ENCODE data around the gene TNIP1.
A peak's percentile ranks its signal among the peaks of the same experiment; 100 is the strongest.

TNIP1 gene

GRCh38 chr5:151104795-151105194, 24.0 kb upstream of the TNIP1 start:
- Histone ChIP-seq H3K9me3 (ENCODE audit: control insufficient read depth in 1 of 2, low read length in 2 of 2) (no peaks in the 10 kb centered on the region), H3K27ac (ENCODE audit: low read length) (peak overlapping the region; percentile 83), H3K4me3 (ENCODE audit: low read depth in 1 of 2, low read length in 2 of 2) (no peak overlapping the region), H3K4me1 (ENCODE audit: control insufficient read depth in 1 of 2, insufficient read depth in 2 of 2, low read length in 2 of 2) (peaks cover 24 to 45% of the 10 kb centered on the region in 2 donors), H3K27me3 (ENCODE audit: low read depth, low read length) (no peaks in the 10 kb centered on the region), H3K36me3 (ENCODE audit: control insufficient read depth in 1 of 2, insufficient read depth in 2 of 2, low read length in 2 of 2) (peaks cover 46 to 54% of the 10 kb centered on the region in 2 donors)

- Histone ChIP-seq H3K4me1 (ENCODE audit: control insufficient read depth in 1 of 2, insufficient read depth in 2 of 2, low read length in 2 of 2) (peaks cover 9 to 32% of the 10 kb centered on the region in 2 donors), H3K4me3 (ENCODE audit: low read depth in 1 of 2, low read length in 2 of 2) (no peak overlapping the region), H3K27ac (ENCODE audit: low read length) (peak overlapping the region; percentile 10), H3K27me3 (ENCODE audit: low read depth, low read length) (no peaks in the 10 kb centered on the region), H3K9me3 (ENCODE audit: control insufficient read depth in 1 of 2, low read length in 2 of 2) (no peaks in the 10 kb centered on the region), H3K36me3 (ENCODE audit: control insufficient read depth in 1 of 2, insufficient read depth in 2 of 2, low read length in 2 of 2) (peaks cover 29 to 36% of the 10 kb centered on the region in 2 donors)
These were observed 20.9 kb upstream of the TNIP1 start for GRCh38 chr5:151101746-151102145.

DNA sequence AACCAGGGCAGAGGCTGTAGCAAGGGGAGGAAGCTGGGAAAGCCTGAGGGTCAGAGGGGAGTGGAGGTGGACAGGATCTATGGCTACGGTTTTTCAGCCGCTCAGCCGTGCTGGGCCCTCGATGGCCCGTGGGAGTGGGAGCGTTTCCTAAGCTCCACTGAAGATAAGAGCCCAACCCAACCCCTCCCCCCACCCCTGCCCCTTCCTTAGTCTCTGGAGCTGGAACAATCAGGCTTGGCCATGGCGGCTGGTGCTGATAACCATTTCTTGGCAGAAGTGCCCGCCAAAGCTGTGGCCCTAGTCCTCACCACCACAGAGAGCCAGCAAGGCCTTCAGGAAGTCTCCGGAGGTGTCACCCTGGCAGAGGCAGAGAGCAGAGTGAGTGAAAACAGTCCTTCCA, 20.3 kb upstream of the TNIP1 start:
- Histone ChIP-seq H3K4me1 (ENCODE audit: control insufficient read depth in 1 of 2, insufficient read depth in 2 of 2, low read length in 2 of 2) (peaks cover 4 to 32% of the 10 kb centered on the region in 2 donors), H3K27me3 (ENCODE audit: low read depth, low read length) (no peaks in the 10 kb centered on the region), H3K9me3 (ENCODE audit: control insufficient read depth in 1 of 2, low read length in 2 of 2) (no peaks in the 10 kb centered on the region), H3K4me3 (ENCODE audit: low read depth in 1 of 2, low read length in 2 of 2) (no peak overlapping the region), H3K36me3 (ENCODE audit: control insufficient read depth in 1 of 2, insufficient read depth in 2 of 2, low read length in 2 of 2) (peaks cover 24 to 34% of the 10 kb centered on the region in 2 donors), H3K27ac (ENCODE audit: low read length) (peak overlapping the region; percentile 49)

DNA sequence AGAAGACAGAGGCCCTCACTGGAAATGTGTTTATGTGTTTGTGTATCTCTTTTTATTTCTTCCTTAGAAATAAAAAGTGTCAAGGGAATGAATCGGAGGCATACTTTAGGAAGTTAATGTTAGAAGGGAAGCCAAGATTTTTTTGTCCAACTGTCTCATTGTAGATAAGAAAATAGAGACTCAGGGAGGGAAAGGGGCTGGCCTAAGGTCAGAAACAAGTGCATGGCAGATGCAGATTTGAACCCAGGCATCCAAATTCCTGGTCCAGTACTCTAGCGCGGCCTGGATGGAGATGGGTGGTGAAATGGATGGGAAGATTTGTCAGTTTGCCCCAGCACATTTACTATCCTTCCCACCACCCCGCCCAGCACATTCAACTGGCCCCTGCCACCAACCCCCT, 19.8 kb upstream of the TNIP1 start:
- Histone ChIP-seq H3K27ac (ENCODE audit: low read length) (peak overlapping the region; percentile 49), H3K4me1 (ENCODE audit: control insufficient read depth in 1 of 2, insufficient read depth in 2 of 2, low read length in 2 of 2) (peaks cover 6 to 28% of the 10 kb centered on the region in 2 donors), H3K4me3 (ENCODE audit: low read depth in 1 of 2, low read length in 2 of 2) (no peak overlapping the region), H3K9me3 (ENCODE audit: control insufficient read depth in 1 of 2, low read length in 2 of 2) (no peaks in the 10 kb centered on the region), H3K27me3 (ENCODE audit: low read depth, low read length) (no peaks in the 10 kb centered on the region), H3K36me3 (ENCODE audit: control insufficient read depth in 1 of 2, insufficient read depth in 2 of 2, low read length in 2 of 2) (peaks cover 24 to 34% of the 10 kb centered on the region in 2 donors)

- peaks cover 25 to 30% of the 10 kb centered on the region in 2 donors for H3K4me1 ChIP-seq (ENCODE audit: control insufficient read depth in 1 of 2, insufficient read depth in 2 of 2, low read length in 2 of 2)
- H3K4me3 ChIP-seq (ENCODE audit: low read depth in 1 of 2, low read length in 2 of 2) = no peak overlapping the region
- no peaks in the 10 kb centered on the region for H3K9me3 ChIP-seq (ENCODE audit: control insufficient read depth in 1 of 2, low read length in 2 of 2)
- H3K27me3 ChIP-seq (ENCODE audit: low read depth, low read length) = no peaks in the 10 kb centered on the region
- H3K27ac ChIP-seq (ENCODE audit: low read length) = no peak overlapping the region
- peaks cover 16 to 33% of the 10 kb centered on the region in 2 donors for H3K36me3 ChIP-seq (ENCODE audit: control insufficient read depth in 1 of 2, insufficient read depth in 2 of 2, low read length in 2 of 2)
These were observed 17.9 kb upstream of the TNIP1 start for GRCh38 chr5:151098768-151099121.

DNA sequence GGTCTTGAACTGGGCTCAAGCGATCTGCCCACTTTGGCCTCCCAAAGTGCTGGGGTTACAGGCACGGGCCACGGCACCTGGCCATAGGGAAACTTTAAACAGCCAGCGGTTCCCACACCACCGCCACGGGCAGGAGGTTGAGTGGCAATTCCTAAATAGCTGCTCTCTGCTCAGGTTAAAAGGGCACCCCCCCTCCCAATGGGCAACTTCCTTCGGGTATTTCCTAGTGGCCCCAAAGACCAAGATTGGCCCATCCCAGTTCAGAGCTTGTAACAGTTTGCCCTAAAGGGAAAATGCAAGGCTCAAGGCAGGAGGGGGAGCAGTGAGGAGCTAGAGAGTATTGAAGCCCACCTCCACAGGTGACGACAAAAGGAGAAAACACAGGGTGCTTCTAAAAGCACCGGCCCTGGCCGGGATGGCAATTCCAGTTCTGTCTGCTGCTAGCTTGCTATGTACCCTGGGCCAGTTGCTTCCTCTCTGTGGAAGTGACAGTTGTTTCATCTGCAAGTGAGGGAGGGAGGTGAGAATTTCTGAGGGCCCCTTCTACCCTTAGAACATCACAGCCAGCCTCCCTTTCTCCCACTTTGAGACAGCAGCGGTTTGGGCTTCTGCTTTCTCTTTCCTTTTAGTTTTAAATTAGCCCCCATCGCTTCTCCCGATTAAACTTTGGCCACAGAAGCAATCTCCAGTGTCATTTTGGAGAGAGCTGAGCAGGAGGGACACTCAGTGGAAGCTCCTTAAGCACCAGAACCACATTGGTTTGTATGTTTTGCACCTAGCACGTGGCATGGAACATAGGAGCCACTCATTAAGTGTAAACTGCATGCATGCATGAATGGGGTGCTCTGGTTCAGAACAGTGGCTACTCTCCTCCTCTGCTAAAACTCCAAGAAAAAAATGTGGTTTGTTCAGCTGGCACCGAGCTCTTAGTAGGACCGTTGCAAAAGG, 17.3 kb upstream of the TNIP1 start:
- peaks cover 9 to 27% of the 10 kb centered on the region in 2 donors for H3K36me3 ChIP-seq (ENCODE audit: control insufficient read depth in 1 of 2, insufficient read depth in 2 of 2, low read length in 2 of 2)
- H3K4me3 ChIP-seq (ENCODE audit: low read depth in 1 of 2, low read length in 2 of 2) = no peak overlapping the region
- no peaks in the 10 kb centered on the region for H3K27me3 ChIP-seq (ENCODE audit: low read depth, low read length)
- H3K4me1 ChIP-seq (ENCODE audit: control insufficient read depth in 1 of 2, insufficient read depth in 2 of 2, low read length in 2 of 2) = peaks cover 32 to 34% of the 10 kb centered on the region in 2 donors
- H3K9me3 ChIP-seq (ENCODE audit: control insufficient read depth in 1 of 2, low read length in 2 of 2) = no peaks in the 10 kb centered on the region
- H3K27ac ChIP-seq (ENCODE audit: low read length) = peak overlapping the region; percentile 1

- H3K4me3 ChIP-seq (ENCODE audit: low read depth in 1 of 2, low read length in 2 of 2) = no peak overlapping the region
- H3K27ac ChIP-seq (ENCODE audit: low read length) = no peak overlapping the region
- peaks cover 33 to 37% of the 10 kb centered on the region in 2 donors for H3K4me1 ChIP-seq (ENCODE audit: control insufficient read depth in 1 of 2, insufficient read depth in 2 of 2, low read length in 2 of 2)
- no peaks in the 10 kb centered on the region for H3K27me3 ChIP-seq (ENCODE audit: low read depth, low read length)
- H3K9me3 ChIP-seq (ENCODE audit: control insufficient read depth in 1 of 2, low read length in 2 of 2) = no peaks in the 10 kb centered on the region
- peaks cover 8 to 21% of the 10 kb centered on the region in 2 donors for H3K36me3 ChIP-seq (ENCODE audit: control insufficient read depth in 1 of 2, insufficient read depth in 2 of 2, low read length in 2 of 2)
These were observed 16.2 kb upstream of the TNIP1 start for GRCh38 chr5:151097061-151097460.

DNA sequence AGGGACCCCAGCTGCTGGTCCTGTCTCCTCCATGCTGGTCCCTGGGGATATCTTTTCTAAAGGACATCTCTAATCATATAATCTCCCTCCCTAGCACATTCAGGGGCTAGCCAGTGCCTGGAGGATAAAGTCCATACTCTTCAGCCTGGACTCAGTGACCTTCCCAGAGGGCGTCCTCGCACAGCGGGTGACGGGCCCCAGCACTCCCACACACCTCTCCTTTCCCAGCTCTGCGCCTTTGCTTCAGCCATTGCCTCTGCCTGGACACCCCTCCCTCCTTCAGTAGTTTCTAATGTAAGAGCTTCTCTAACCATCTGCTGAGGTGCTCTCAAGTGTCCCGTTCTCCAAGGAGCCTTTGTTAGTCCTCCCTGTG, 15.2 kb upstream of the TNIP1 start:
- Histone ChIP-seq H3K4me3 (ENCODE audit: low read depth in 1 of 2, low read length in 2 of 2) (no peak overlapping the region), H3K27ac (ENCODE audit: low read length) (peak overlapping the region; percentile 88)

DNA sequence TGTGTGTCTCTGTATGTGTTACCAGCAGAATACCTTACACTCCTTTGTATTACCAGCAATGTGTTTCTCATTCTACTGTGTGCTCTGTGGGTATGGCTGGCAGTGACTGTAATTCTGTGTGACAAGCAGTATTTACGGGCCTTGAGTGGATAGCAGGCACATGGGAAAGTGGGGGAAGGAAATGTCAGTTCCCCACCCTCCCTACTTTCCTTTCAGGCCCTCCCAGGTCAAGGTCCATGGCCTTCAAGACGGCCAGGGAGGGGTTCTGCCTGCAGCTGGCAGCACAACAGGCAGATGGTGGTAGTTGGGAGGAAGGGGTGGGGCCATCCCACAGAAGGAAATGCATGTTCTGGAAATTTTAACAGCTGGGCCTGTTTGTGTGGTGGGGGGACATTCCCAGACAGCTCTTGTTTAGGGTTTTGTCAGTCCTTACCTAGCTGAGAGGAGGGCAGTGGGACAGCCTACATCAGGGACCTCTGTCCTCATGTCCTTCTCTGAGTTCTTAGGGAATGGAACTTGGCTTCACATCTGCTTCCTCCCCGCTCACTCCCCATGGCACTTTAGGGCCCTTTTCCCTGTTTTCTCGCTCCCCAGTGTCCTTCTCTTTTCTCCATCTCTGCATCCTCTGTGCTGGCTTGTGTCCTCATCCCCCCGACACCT, 14.6 kb upstream of the TNIP1 start:
- Histone ChIP-seq H3K4me1 (ENCODE audit: control insufficient read depth in 1 of 2, insufficient read depth in 2 of 2, low read length in 2 of 2) (peaks cover 33 to 37% of the 10 kb centered on the region in 2 donors), H3K4me3 (ENCODE audit: low read depth in 1 of 2, low read length in 2 of 2) (no peak overlapping the region), H3K27ac (ENCODE audit: low read length) (peak overlapping the region; percentile 88), H3K36me3 (ENCODE audit: control insufficient read depth in 1 of 2, insufficient read depth in 2 of 2, low read length in 2 of 2) (peaks cover 0 to 7% of the 10 kb centered on the region in 2 donors), H3K9me3 (ENCODE audit: control insufficient read depth in 1 of 2, low read length in 2 of 2) (no peaks in the 10 kb centered on the region), H3K27me3 (ENCODE audit: low read depth, low read length) (no peaks in the 10 kb centered on the region)

More for the DNA sequence above, 15.2 kb upstream of the TNIP1 start:
- no peaks in the 10 kb centered on the region for H3K9me3 ChIP-seq (ENCODE audit: control insufficient read depth in 1 of 2, low read length in 2 of 2)
- H3K36me3 ChIP-seq (ENCODE audit: control insufficient read depth in 1 of 2, insufficient read depth in 2 of 2, low read length in 2 of 2) = peaks cover 3 to 10% of the 10 kb centered on the region in 2 donors
- no peaks in the 10 kb centered on the region for H3K27me3 ChIP-seq (ENCODE audit: low read depth, low read length)
- H3K4me1 ChIP-seq (ENCODE audit: control insufficient read depth in 1 of 2, insufficient read depth in 2 of 2, low read length in 2 of 2) = peaks cover 33 to 37% of the 10 kb centered on the region in 2 donors

GRCh38 chr5:151094852-151095245, 14.0 kb upstream of the TNIP1 start:
- Histone ChIP-seq H3K4me3 (ENCODE audit: low read depth in 1 of 2, low read length in 2 of 2) (no peak overlapping the region), H3K36me3 (ENCODE audit: control insufficient read depth in 1 of 2, insufficient read depth in 2 of 2, low read length in 2 of 2) (peaks cover 0 to 7% of the 10 kb centered on the region in 2 donors), H3K27ac (ENCODE audit: low read length) (peak overlapping the region; percentile 88), H3K27me3 (ENCODE audit: low read depth, low read length) (no peaks in the 10 kb centered on the region), H3K9me3 (ENCODE audit: control insufficient read depth in 1 of 2, low read length in 2 of 2) (no peaks in the 10 kb centered on the region), H3K4me1 (ENCODE audit: control insufficient read depth in 1 of 2, insufficient read depth in 2 of 2, low read length in 2 of 2) (peaks cover 33 to 35% of the 10 kb centered on the region in 2 donors)

GRCh38 chr5:151094030-151094851, 13.4 kb upstream of the TNIP1 start:
- no peaks in the 10 kb centered on the region for H3K9me3 ChIP-seq (ENCODE audit: control insufficient read depth in 1 of 2, low read length in 2 of 2)
- peaks cover 33 to 35% of the 10 kb centered on the region in 2 donors for H3K4me1 ChIP-seq (ENCODE audit: control insufficient read depth in 1 of 2, insufficient read depth in 2 of 2, low read length in 2 of 2)
- peaks cover 0 to 2% of the 10 kb centered on the region in 2 donors for H3K36me3 ChIP-seq (ENCODE audit: control insufficient read depth in 1 of 2, insufficient read depth in 2 of 2, low read length in 2 of 2)
- peak overlapping the region; percentile 88 for H3K27ac ChIP-seq (ENCODE audit: low read length)
- H3K4me3 ChIP-seq (ENCODE audit: low read depth in 1 of 2, low read length in 2 of 2) = peak overlapping the region in 1 of 2 donors; percentile 28
- no peaks in the 10 kb centered on the region for H3K27me3 ChIP-seq (ENCODE audit: low read depth, low read length)

Measured in muscle layer of duodenum (tissue), 2 donors.